Subcutaneous abdominal adipose tissue (tissue), 5 donors: ENCODE data around the gene CAPN2.
"Not testable (repeated sequence)": the region's sequence is repeated elsewhere in the genome, so short reads cannot be mapped to it uniquely, and the experiment has no call there.

Experiments
- H3K27ac ChIP-seq: one replicate; pipeline ENCODE4 v1.7.0; 2013; ENCODE audit warnings: low read depth, mild to moderate bottlenecking, inconsistent platforms, low read length, moderate library complexity
- H3K27me3 ChIP-seq, 5 donors: one replicate each; pipeline ENCODE4 v1.7.0; 2013; ENCODE audit warnings: low read length in 5 of 5, inconsistent platforms in 1 of 5; ENCODE audit not compliant: control insufficient read depth in 5 of 5, insufficient read depth in 4 of 5
- H3K36me3 ChIP-seq, 5 donors: one replicate each; pipeline ENCODE4 v1.7.0; 2013; ENCODE audit warnings: low read length in 5 of 5; ENCODE audit not compliant: control insufficient read depth in 5 of 5, insufficient read depth in 5 of 5
- H3K4me1 ChIP-seq, 5 donors: one replicate each; pipeline ENCODE4 v1.7.0; 2013; ENCODE audit warnings: low read length in 5 of 5, mild to moderate bottlenecking in 3 of 5, moderate library complexity in 1 of 5; ENCODE audit not compliant: control insufficient read depth in 5 of 5, insufficient read depth in 5 of 5
- H3K4me3 ChIP-seq, 5 donors: one replicate each; pipeline ENCODE4 v1.7.0; 2013; ENCODE audit warnings: low read length in 5 of 5, low read depth in 1 of 5
- H3K9ac ChIP-seq, 5 donors: one replicate each; pipeline ENCODE4 v1.7.0; 2013; ENCODE audit warnings: low read length in 5 of 5, mild to moderate bottlenecking in 4 of 5, moderate library complexity in 3 of 5
- H3K9me3 ChIP-seq, 5 donors: one replicate each; pipeline ENCODE4 v1.7.0; 2013; ENCODE audit warnings: low read length in 5 of 5; ENCODE audit not compliant: control insufficient read depth in 5 of 5
- donor health status: healthy.
- donor health status: healthy.
- donor health status: healthy.
- donor health status: healthy.
- donor health status: healthy.

The CAPN2 gene

GRCh38 chr1:223803211-223803610 is 90.9 kb downstream of the CAPN2 start:
- no peak overlapping the region for H3K27ac ChIP-seq
- H3K27me3 ChIP-seq, result no peaks in the 10 kb centered on the region
- no peak overlapping the region for H3K9ac ChIP-seq
- no peaks in the 10 kb centered on the region for H3K9me3 ChIP-seq
- no peaks in the 10 kb centered on the region for H3K4me1 ChIP-seq
- H3K36me3 ChIP-seq, result peaks cover 45 to 73% (median 57%) of the 10 kb centered on the region in 5 donors
- H3K4me3 ChIP-seq, result no peak overlapping the region

- not testable (repeated sequence) for H3K9ac ChIP-seq
Measured at GRCh38 chr1:223809905-223810304, 97.6 kb downstream of the CAPN2 start.

GRCh38 chr1:223810586-223810985 is 98.2 kb downstream of the CAPN2 start:
- Histone ChIP-seq H3K9me3 (no peaks in the 10 kb centered on the region), H3K36me3 (peaks cover 11 to 33% (median 24%) of the 10 kb centered on the region in 5 donors), H3K9ac (no peak overlapping the region)

More at GRCh38 chr1:223809905-223810304, 97.6 kb downstream of the CAPN2 start:
- H3K27ac ChIP-seq, H3K9me3 ChIP-seq, H3K4me1 ChIP-seq, H3K27me3 ChIP-seq, H3K4me3 ChIP-seq: not testable (repeated sequence)
- H3K36me3 ChIP-seq, result peaks cover 13 to 36% (median 26%) of the 10 kb centered on the region in 5 donors

GRCh38 chr1:223811634-223812101 is 99.3 kb downstream of the CAPN2 start:
- H3K4me3 ChIP-seq, result no peak overlapping the region
- no peak overlapping the region for H3K27ac ChIP-seq
- H3K4me1 ChIP-seq, result no peaks in the 10 kb centered on the region
- no peak overlapping the region for H3K9ac ChIP-seq
- no peaks in the 10 kb centered on the region for H3K9me3 ChIP-seq
- H3K36me3 ChIP-seq, result peaks cover 4 to 26% (median 16%) of the 10 kb centered on the region in 5 donors
- H3K27me3 ChIP-seq, result no peaks in the 10 kb centered on the region

More at GRCh38 chr1:223810586-223810985, 98.2 kb downstream of the CAPN2 start:
- Histone ChIP-seq H3K4me3 (no peak overlapping the region), H3K27ac (no peak overlapping the region), H3K4me1 (no peaks in the 10 kb centered on the region), H3K27me3 (no peaks in the 10 kb centered on the region)

- Histone ChIP-seq H3K9me3 (no peaks in the 10 kb centered on the region), H3K4me3 (no peak overlapping the region), H3K36me3 (peaks cover 0 to 25% (median 15%) of the 10 kb centered on the region in 5 donors), H3K9ac (no peak overlapping the region), H3K4me1 (no peaks in the 10 kb centered on the region), H3K27me3 (no peaks in the 10 kb centered on the region), H3K27ac (no peak overlapping the region)
Measured at GRCh38 chr1:223813645-223814044, 101.3 kb downstream of the CAPN2 start.

- H3K4me3 ChIP-seq, result no peak overlapping the region
- H3K27ac ChIP-seq, result no peak overlapping the region
- H3K9ac ChIP-seq, result no peak overlapping the region
- peaks cover 0 to 27% (median 15%) of the 10 kb centered on the region in 5 donors for H3K36me3 ChIP-seq
- H3K4me1 ChIP-seq, result peaks cover 0 to 6% (median 6%) of the 10 kb centered on the region in 5 donors
- no peaks in the 10 kb centered on the region for H3K27me3 ChIP-seq
- no peaks in the 10 kb centered on the region for H3K9me3 ChIP-seq
Measured at GRCh38 chr1:223815020-223815853, 102.9 kb downstream of the CAPN2 start.

GRCh38 chr1:223815865-223816264 is 103.5 kb downstream of the CAPN2 start:
- H3K27me3 ChIP-seq, result no peaks in the 10 kb centered on the region
- H3K36me3 ChIP-seq, result peaks cover 0 to 27% (median 15%) of the 10 kb centered on the region in 5 donors
- no peak overlapping the region for H3K27ac ChIP-seq
- H3K9ac ChIP-seq, result no peak overlapping the region
- no peaks in the 10 kb centered on the region for H3K9me3 ChIP-seq
- no peak overlapping the region for H3K4me3 ChIP-seq
- peaks cover 0 to 10% (median 6%) of the 10 kb centered on the region in 5 donors for H3K4me1 ChIP-seq

- H3K9me3 ChIP-seq, H3K4me3 ChIP-seq, H3K27me3 ChIP-seq, H3K27ac ChIP-seq, H3K4me1 ChIP-seq, H3K9ac ChIP-seq: not testable (repeated sequence)
- H3K36me3 ChIP-seq, result peaks cover 0 to 28% (median 15%) of the 10 kb centered on the region in 5 donors
Measured at GRCh38 chr1:223817265-223817664, 104.9 kb downstream of the CAPN2 start.

- H3K4me1 ChIP-seq, result peaks cover 0 to 12% (median 6%) of the 10 kb centered on the region in 5 donors
- no peaks in the 10 kb centered on the region for H3K27me3 ChIP-seq
- no peak overlapping the region for H3K9ac ChIP-seq
- no peaks in the 10 kb centered on the region for H3K9me3 ChIP-seq
- no peak overlapping the region for H3K27ac ChIP-seq
- peaks cover 0 to 13% (median 0%) of the 10 kb centered on the region in 5 donors for H3K36me3 ChIP-seq
- no peak overlapping the region for H3K4me3 ChIP-seq
Measured at GRCh38 chr1:223819730-223820514, 107.6 kb downstream of the CAPN2 start.

GRCh38 chr1:223820515-223820858 is 108.1 kb downstream of the CAPN2 start:
- H3K27ac ChIP-seq, result no peak overlapping the region
- H3K9me3 ChIP-seq, result no peaks in the 10 kb centered on the region
- no peak overlapping the region for H3K4me3 ChIP-seq
- H3K4me1 ChIP-seq, result peaks cover 0 to 13% (median 6%) of the 10 kb centered on the region in 5 donors
- H3K27me3 ChIP-seq, result no peaks in the 10 kb centered on the region
- no peak overlapping the region for H3K9ac ChIP-seq
- H3K36me3 ChIP-seq, result peaks cover 0 to 11% (median 0%) of the 10 kb centered on the region in 5 donors
